Activated T-helper 1 cell treated with anti-CD3 and anti-CD28 coated beads, Interleukin-12 subunit alpha, Interleukin-12 subunit beta, Interleukin-2, Interleukin-4 antibody, amounts not matched to agents 30 ng/mL and 10 ng/mL and 1 ng/mL, durations not matched to agents 14 hours and 24 hours and 36 hours (primary cell): ENCODE measurements around the gene FGF18. TPM values are rescaled to one million over a fixed set of nuclear protein-coding genes. Genes with fewer than 3 reads are reported as not detected.

ENCODE experiments used
- DNase-seq: peaks from one replicate; pipeline ENCODE4 v3.0.0; 2021; ENCODE audit warnings: low spot score
- H3K27ac Mint-ChIP-seq: one replicate; pipeline ENCODE4 v1.8.0; 2021; ENCODE audit warnings: mild to moderate bottlenecking, mixed read lengths
- H3K27me3 Mint-ChIP-seq: one replicate; pipeline ENCODE4 v1.8.0; 2022; ENCODE audit warnings: mild to moderate bottlenecking, moderate library complexity, mixed read lengths; ENCODE audit not compliant: insufficient read depth
- H3K36me3 Mint-ChIP-seq: one replicate; pipeline ENCODE4 v1.8.0; 2021; ENCODE audit warnings: low read depth, mixed read lengths
- H3K4me1 Mint-ChIP-seq: one replicate; pipeline ENCODE4 v1.8.0; 2021; ENCODE audit warnings: low read depth, mixed read lengths
- H3K4me3 Mint-ChIP-seq: one replicate; pipeline ENCODE4 v1.8.0; 2021; ENCODE audit warnings: mild to moderate bottlenecking, moderate library complexity, mixed read lengths
- H3K9me3 Mint-ChIP-seq: one replicate; pipeline ENCODE4 v1.8.0; 2021; ENCODE audit warnings: mixed read lengths
- intact Hi-C: fragments of 100-400 bp; cut with micrococcal nuclease; formaldehyde crosslinking; loops from one replicate; pipeline ENCODE4 v1.15.1; 2024
- total RNA-seq: library from RNA; stranded (reverse); gene quantifications from 2 replicates; pipeline ENCODE4 v1.2.3, GENCODE V29; 2022

The FGF18 gene
- total RNA-seq, 1 donor from 2014 or later, result 0.21 TPM

DNA sequence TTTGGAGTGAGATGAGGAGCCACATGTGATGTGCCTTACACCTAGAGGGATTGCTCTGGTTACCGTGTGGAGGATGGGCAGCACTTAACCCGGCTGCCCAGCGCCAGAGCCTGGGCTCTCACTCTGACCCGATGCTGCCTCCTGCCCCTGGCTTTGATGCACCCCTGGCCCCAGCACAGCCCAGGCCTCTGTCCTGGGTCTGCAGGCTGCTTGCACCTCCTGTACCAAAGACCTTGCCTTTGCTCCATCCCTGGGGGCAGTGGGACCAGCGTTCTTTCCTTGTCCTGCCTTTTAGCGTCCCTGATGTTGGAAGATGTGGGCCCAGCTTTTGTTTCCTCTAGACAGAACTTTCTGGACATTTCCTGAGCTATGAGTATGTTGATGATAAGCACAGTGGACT, 40.4 kb downstream of the FGF18 start:
- DNase-seq, result no peak
- Mint-ChIP-seq H3K36me3 (no peaks in the 10 kb centered on the region), H3K9me3 (no peaks in the 10 kb centered on the region), H3K4me1 (no peaks in the 10 kb centered on the region), H3K27me3 (peaks cover 5% of the 10 kb centered on the region), H3K27ac (no peak overlapping the region), H3K4me3 (no peak overlapping the region)
- intact Hi-C loops, result no loop called here

GRCh38 chr5:171462136-171462927, 42.9 kb downstream of the FGF18 start:
- H3K27me3 Mint-ChIP-seq, result peaks cover 11% of the 10 kb centered on the region
- intact Hi-C loops, result no loop called here
- no peaks in the 10 kb centered on the region for H3K4me1 Mint-ChIP-seq
- H3K27ac Mint-ChIP-seq, result no peak overlapping the region
- no peak overlapping the region for H3K4me3 Mint-ChIP-seq
- H3K9me3 Mint-ChIP-seq, result no peaks in the 10 kb centered on the region
- DNase-seq, result no peak
- no peaks in the 10 kb centered on the region for H3K36me3 Mint-ChIP-seq

- Mint-ChIP-seq H3K27ac (no peak overlapping the region), H3K36me3 (no peaks in the 10 kb centered on the region), H3K4me1 (no peaks in the 10 kb centered on the region), H3K4me3 (no peak overlapping the region), H3K27me3 (peaks cover 11% of the 10 kb centered on the region), H3K9me3 (no peaks in the 10 kb centered on the region)
- DNase-seq, result no peak
- intact Hi-C loops, result no loop called here
Measured at GRCh38 chr5:171462928-171463861, 43.7 kb downstream of the FGF18 start.

- Mint-ChIP-seq H3K4me3 (no peak overlapping the region), H3K27ac (no peak overlapping the region), H3K9me3 (no peaks in the 10 kb centered on the region), H3K36me3 (no peaks in the 10 kb centered on the region), H3K4me1 (no peaks in the 10 kb centered on the region), H3K27me3 (peaks cover 11% of the 10 kb centered on the region)
- DNase-seq, result no peak
- intact Hi-C loops, result no loop called here
Measured at GRCh38 chr5:171463862-171464229, 44.4 kb downstream of the FGF18 start.

DNA sequence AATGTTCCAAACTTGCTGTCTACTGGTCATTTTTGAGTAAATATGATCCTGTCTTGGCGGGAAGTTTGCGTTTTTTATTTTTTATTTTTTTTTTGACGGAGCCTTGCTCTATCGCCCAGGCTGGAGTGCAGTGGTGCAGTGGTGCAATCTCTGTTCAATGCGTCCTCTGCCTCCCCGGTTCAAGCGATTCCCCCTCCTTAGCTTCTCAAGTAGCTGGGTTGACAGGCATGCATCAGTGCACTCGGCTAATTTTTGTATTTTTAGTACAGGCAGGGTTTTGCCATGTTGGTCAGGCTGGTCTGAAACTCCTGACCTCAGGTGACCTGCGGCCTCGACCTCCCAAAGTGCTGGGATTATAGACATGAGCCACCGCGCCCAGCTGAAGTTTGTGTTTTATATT, 45.4 kb downstream of the FGF18 start:
- Mint-ChIP-seq H3K4me1 (no peaks in the 10 kb centered on the region), H3K27ac (no peak overlapping the region), H3K36me3 (no peaks in the 10 kb centered on the region), H3K27me3 (peaks cover 11% of the 10 kb centered on the region), H3K9me3 (no peaks in the 10 kb centered on the region), H3K4me3 (no peak overlapping the region)
- intact Hi-C loops, result no loop called here
- DNase-seq, result no peak

GRCh38 chr5:171467107-171467506, 47.7 kb downstream of the FGF18 start:
- intact Hi-C loops, result no loop called here

GRCh38 chr5:171469326-171469725, 49.9 kb downstream of the FGF18 start:
- H3K4me3 Mint-ChIP-seq, result no peak overlapping the region
- intact Hi-C loops, result no loop called here
- H3K27ac Mint-ChIP-seq, result no peak overlapping the region
- H3K36me3 Mint-ChIP-seq, result no peaks in the 10 kb centered on the region
- no peaks in the 10 kb centered on the region for H3K4me1 Mint-ChIP-seq
- DNase-seq, result no peak
- H3K27me3 Mint-ChIP-seq, result peaks cover 11% of the 10 kb centered on the region
- H3K9me3 Mint-ChIP-seq, result no peaks in the 10 kb centered on the region

More at GRCh38 chr5:171467107-171467506, 47.7 kb downstream of the FGF18 start:
- Mint-ChIP-seq H3K27ac (no peak overlapping the region), H3K36me3 (no peaks in the 10 kb centered on the region), H3K9me3 (no peaks in the 10 kb centered on the region), H3K27me3 (peaks cover 11% of the 10 kb centered on the region), H3K4me1 (no peaks in the 10 kb centered on the region), H3K4me3 (no peak overlapping the region)
- no peak for DNase-seq

DNA sequence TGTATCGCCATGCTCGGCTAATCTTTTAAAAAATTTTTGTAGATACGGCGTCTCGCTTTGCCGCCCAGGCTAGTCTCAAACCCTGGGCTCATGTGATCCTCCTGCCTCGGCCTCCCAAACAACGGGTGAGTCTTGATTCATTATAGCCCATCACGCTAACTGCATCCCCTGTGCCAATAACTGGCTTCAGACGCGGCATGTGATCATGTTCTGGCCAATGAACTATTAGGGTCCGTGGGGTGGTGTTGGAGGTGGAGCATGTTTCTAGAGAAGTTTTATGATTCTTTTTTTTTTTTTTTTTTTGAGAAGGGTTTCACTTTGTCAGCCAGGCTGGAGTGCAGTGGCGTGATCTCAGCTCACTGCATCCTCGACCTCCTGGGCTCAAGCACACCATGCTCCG, 51.0 kb downstream of the FGF18 start:
- Mint-ChIP-seq H3K36me3 (no peaks in the 10 kb centered on the region), H3K4me1 (no peaks in the 10 kb centered on the region), H3K9me3 (no peaks in the 10 kb centered on the region), H3K27ac (no peak overlapping the region), H3K4me3 (no peak overlapping the region), H3K27me3 (peaks cover 8% of the 10 kb centered on the region)
- intact Hi-C loops, result no loop called here
- DNase-seq, result no peak

DNA sequence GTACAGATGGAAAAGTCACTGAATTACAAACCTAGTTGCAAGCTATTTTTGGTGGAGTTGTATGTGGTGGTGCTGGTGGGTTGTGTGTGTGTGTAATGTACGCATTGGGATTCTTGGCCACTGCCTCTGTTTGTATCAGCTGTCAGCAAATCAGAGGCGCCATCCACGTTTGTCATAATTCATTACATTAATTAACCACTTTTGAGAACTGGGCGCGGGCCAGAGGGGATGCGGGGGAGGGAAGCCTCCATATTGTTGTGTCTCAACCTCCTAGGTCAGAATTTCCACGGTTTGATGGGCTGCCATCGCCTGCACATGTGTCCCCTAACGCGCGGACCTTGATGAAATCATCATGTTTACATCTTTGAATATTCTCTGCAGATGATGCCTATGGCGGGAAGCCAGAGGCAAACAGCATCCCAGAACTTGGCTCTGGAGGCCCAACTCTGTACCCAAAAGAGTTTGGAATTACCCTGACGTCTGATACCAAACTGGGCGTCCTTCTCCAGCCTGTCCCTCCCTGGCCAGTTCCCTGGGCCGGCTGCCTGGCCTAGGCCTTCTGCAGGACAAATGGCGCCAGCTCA, 54.9 kb downstream of the FGF18 start:
- no peak overlapping the region for H3K27ac Mint-ChIP-seq
- intact Hi-C loops, result no loop called here
- H3K9me3 Mint-ChIP-seq, result no peaks in the 10 kb centered on the region
- no peak for DNase-seq
- no peaks in the 10 kb centered on the region for H3K36me3 Mint-ChIP-seq
- H3K4me3 Mint-ChIP-seq, result no peak overlapping the region
- H3K4me1 Mint-ChIP-seq, result no peaks in the 10 kb centered on the region
- peaks cover 3% of the 10 kb centered on the region for H3K27me3 Mint-ChIP-seq

GRCh38 chr5:171475596-171475995, 56.1 kb downstream of the FGF18 start:
- intact Hi-C loops, result no loop called here
- Mint-ChIP-seq H3K4me1 (peaks cover 6% of the 10 kb centered on the region), H3K4me3 (no peak overlapping the region), H3K9me3 (no peaks in the 10 kb centered on the region), H3K36me3 (no peaks in the 10 kb centered on the region), H3K27ac (no peak overlapping the region), H3K27me3 (peaks cover 1% of the 10 kb centered on the region)
- DNase-seq, result no peak

DNA sequence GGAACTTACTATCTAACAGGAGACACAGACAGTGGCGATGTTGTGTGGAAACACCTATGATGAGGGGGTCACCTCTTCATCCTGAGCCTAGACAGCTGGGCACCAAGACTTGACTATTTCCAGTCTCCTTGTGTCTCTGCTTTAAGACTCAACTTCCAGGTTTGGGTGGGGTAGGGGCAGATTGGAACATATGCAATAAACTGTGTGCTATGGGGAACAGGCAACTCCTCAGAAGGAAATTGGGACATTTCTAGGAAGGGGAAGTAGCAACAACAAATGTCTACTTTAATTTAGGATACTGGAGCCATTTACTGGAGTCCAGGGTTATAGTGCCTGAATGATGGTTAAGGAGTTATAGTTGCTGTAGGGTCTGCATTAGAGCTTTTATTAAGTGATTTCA, 57.3 kb downstream of the FGF18 start:
- Mint-ChIP-seq H3K4me1 (peaks cover 6% of the 10 kb centered on the region), H3K9me3 (no peaks in the 10 kb centered on the region), H3K27me3 (peaks cover 1% of the 10 kb centered on the region), H3K4me3 (no peak overlapping the region), H3K27ac (no peak overlapping the region), H3K36me3 (no peaks in the 10 kb centered on the region)
- DNase-seq, result no peak
- intact Hi-C loops, result no loop called here

- Mint-ChIP-seq H3K9me3 (no peaks in the 10 kb centered on the region), H3K4me3 (no peak overlapping the region), H3K4me1 (peaks cover 6% of the 10 kb centered on the region), H3K36me3 (no peaks in the 10 kb centered on the region), H3K27me3 (peaks cover under 1% of the 10 kb centered on the region), H3K27ac (no peak overlapping the region)
- intact Hi-C loops, result no loop called here
- DNase-seq, result no peak
Measured at GRCh38 chr5:171477101-171477500, 57.7 kb downstream of the FGF18 start.

DNA sequence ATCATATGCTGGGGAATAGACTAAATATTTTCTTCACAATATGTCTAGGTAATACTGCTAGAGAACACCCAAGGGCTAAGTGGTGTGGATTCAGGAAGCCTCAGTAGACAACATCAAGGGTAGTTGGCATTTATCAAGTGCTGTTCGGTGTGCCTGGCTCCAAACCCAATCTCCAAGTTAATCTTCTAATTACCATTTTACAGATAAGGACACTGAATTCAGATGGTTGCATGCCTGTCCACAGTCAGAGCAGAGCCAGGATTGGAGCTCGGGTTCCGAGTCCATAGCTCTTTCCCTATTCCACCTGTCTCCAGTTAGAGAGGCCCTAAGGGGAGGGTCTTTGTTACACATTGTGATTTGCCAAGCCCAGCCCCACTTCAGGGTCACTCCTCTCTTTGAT, 58.2 kb downstream of the FGF18 start:
- no peaks in the 10 kb centered on the region for H3K27me3 Mint-ChIP-seq
- no peaks in the 10 kb centered on the region for H3K36me3 Mint-ChIP-seq
- no peak overlapping the region for H3K4me3 Mint-ChIP-seq
- no peaks in the 10 kb centered on the region for H3K9me3 Mint-ChIP-seq
- intact Hi-C loops, result no loop called here
- no peak overlapping the region for H3K27ac Mint-ChIP-seq
- peaks cover 6% of the 10 kb centered on the region for H3K4me1 Mint-ChIP-seq
- no peak for DNase-seq
